HG03045 (cell line): ENCODE results near the gene RFC1.

Experiments used
- ATAC-seq: cut with Tn5 transposase; IDR thresholded peaks from one replicate; pipeline ENCODE4 v1.9.1; 2021; ENCODE audit warnings: mild to moderate bottlenecking, moderate library complexity; ENCODE audit not compliant: unreplicated experiment

The RFC1 gene

DNA sequence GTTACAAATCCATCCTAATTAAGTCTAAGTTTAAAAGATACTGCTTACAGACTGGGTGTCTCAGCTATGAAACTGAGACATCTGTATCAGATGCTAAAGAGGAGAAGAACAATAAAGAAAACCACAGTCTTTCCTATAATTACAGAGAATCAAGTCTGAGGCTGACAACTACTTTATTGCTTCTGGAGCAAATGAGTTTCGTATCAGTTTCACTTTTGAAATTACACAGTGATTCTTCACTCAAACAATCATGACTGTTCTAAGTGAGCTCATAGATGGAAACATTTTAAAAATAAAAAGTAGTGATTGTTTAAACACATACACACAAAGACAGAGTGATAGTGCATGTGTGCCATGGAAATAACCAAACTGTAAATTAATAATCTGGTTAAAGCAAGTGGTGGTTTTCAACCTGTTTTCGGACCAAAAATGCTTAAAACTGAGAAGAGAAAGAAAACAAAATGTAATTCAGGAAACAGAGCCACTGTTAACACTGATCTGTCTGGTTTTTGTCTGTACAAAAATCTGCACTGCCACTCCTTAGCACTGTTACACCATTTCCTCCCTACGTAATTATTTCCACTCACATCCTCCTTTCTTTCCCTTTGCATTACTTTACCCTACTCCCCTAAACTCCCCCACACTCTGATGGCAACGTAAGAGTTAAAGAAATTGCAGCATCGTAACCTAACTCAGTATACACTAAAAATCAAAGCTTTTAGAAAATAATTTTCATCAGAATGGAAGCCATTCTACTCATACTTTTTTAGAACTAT is 12.5 kb downstream of the RFC1 start:
- ATAC-seq, result peak; percentile 71

DNA sequence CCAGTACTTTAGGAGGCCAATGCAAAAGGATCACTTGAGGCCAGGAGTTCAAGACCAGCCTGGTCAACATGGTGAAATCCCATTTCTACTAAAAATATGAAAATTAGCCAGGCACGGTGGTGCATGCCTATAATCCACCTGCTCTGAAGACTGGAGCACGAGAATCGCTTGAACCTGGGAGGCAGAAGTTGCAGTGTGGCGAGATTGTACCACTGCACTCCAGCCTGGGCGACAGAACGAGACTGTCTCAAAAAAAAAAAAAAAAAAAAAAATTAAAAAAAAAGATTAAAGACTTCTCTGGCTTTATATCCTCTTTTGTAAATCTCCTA is 13.0 kb downstream of the RFC1 start:
- ATAC-seq, result peak; percentile 10

DNA sequence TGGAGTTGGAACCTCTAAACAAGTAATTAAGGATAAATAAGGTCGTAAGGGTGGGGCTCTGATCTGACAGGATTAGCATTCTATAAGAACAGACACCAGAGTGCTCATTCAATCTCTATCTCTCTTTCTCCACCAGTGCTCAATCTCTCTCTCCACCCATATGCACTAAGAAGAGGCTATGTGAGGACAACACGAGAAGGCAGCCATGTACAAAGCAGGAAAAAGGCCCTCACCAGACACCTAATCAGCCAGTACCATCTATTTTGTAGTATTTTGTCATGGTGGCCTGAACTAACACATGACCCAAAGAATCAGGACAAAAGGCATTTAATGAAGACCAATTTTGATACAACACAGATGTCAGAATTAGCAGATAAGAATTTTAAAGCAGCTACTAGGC is 16.8 kb downstream of the RFC1 start:
- ATAC-seq, result no peak

DNA sequence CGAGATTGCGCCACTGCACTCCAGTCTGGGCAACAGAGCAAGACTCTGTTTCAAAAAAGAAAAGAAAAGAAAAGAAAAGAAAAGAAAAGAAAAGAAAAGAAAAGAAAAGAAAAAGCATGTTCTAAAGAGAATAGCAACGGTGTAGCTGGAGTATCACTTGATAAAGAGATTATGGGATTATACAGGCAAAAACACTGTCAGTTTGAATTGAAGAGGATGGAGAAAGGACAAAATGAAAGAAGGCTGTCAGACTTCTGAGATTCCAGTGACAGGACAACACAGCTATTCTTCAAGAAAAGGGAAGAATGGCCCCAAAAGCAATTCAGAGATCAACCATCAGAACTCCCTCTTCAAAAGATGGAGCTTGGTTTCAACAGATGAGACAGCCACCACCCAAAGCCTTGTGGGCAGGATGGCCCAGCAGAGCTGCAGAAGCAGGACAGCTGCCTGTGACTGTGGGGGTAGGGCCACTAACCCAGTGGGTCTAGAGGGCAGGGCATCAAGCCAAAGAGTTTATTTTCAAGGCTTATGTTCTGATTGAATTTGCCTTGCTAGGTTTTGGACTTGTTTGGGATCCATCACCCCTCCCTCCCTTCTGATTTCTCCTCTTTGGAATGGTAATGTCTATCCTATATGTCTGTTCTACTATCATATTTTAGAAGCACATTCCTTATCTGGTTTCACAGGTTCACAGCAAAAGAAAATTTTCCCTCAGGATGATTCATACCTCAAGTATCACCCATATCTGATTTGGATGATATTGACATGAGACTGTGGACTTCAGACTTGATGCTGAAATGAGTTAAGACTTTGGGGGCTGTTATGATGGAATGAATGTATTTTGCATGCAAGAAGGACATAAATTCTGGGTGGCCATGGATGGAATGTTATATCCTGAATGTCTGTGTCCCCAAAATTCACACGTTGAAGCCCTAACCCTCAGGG is 17.5 kb downstream of the RFC1 start:
- ATAC-seq, result no peak

DNA sequence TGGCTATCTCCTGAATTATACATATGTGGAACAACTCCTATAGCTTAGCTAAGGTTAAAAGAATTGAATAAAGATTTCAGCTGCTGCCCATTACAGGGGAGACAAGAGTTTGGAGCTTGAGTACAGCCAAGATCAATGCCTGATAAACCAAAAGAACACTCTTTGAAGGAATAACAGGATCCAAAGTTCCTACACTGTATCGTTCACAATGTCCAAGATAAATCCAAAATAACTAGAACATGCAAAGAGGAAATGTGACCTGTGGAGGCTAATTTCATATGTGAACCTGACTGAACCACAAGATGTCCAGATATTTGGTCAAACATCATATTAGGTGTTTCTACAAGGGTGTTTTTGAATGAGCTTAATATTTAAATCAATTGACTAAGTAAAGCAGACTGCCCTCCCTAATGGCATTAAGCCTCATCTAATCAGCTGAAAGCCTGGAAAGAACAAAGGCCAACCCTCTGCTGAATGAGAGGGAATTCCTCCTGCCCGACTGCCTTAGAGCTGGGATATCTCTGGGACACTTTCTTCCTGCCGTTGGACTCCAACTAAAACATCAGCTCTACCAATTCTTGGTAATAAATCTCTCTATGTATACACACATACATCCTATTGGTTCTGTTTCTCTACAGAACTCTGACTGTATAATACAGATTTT is 19.2 kb downstream of the RFC1 start:
- ATAC-seq, result no peak

DNA sequence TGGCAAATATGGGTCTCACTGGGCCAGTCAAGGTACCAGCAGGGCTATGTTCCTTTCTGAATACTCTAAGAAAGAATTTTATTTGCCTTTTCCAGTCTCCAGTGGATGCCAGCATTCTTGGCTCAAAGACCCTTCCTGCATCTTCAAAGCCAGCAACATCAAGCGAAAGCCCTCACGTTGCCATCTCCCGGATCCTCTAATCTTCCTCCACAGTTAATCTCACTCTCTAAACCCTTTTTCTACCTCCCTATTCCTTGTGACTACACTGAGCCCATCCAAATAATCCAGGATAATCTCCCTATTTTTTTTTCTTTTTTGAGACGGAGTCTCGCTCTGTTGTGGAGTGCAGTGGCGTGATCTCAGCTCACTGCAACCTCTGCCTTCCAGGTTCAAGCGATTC is 23.4 kb downstream of the RFC1 start:
- no peak for ATAC-seq

DNA sequence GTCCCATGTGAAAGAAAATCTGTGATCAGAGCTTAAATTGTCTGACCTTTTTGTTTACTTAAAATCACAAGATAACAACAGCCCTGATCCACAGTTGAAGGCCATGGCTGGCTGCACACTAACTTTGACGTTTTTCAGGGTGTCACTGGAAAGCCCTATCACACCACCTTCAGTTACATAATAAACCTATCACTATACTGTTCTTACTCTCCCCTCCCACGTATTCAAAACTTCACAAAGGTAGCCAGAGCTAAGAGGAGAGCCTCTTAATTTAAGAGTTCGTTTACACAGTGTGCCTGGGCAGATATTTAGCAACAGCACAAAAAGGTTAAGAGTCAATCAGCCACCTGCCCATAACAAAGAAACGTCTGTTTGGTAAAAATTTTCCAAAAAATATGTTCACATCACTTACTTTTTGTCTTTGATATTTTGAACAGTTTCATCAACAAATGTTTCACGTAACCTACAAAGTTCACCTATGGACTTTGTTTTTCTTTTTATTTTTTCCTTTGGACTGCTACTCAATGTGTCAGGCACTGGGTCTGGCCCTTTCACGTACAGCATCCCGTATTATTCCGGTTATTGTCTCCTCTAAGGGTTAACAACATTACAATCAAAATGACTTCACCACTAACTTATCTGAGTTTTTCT is 25.0 kb downstream of the RFC1 start:
- no peak for ATAC-seq

DNA sequence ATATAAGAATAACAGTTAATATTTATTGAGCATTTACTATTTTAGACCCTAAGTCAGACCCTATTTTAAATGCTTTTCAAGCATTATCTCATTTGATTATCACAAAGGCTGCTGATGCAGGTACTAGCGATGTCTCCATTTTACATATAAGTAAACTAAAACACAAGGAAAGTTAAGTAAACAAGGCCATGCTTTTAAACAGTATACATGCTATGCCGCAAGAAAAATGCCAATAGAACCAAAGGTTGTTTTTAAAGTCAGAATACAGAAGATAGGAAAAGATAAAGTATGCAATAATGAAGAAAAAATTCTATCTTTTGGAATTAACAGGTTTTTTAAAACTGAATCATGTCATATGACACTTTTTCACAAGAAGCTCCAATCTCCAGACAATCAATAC is 26.2 kb downstream of the RFC1 start:
- ATAC-seq, result no peak

DNA sequence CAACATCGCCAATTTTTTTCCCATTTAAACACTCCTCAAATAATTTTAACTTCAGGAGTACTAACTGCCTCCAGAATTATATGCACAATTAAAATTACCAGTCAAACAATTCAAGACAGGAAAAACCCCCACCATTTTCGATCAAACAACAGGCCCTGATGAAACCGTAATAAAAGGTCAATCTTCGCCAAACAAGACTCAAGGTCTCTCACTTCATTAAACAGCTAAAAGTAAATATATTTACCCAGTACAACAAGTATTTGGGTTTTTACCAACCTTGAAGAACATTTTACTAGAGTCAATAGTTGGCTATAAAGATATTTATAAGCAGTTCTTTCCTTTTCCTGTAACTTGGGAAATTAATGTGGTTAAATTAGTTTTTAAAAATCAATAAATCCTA is 28.3 kb downstream of the RFC1 start:
- no peak for ATAC-seq

DNA sequence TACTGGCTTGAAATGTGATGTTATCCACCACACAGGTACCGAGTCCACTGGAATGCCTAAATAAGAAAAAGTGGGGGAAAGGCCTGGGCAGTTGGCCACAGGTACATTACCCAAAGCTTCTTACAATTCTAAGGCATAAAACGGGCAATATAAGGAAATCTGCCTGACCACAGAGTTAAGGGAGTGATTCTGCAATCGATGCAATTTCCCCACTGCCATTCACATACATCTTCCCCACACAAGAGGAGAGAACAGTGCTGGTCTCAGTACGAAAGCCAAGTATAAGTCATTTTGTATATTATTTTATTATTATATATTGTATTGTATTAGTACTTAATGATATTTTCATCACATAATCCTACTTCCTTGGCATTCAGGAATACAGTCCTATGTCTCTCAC is 30.6 kb downstream of the RFC1 start:
- no peak for ATAC-seq

DNA sequence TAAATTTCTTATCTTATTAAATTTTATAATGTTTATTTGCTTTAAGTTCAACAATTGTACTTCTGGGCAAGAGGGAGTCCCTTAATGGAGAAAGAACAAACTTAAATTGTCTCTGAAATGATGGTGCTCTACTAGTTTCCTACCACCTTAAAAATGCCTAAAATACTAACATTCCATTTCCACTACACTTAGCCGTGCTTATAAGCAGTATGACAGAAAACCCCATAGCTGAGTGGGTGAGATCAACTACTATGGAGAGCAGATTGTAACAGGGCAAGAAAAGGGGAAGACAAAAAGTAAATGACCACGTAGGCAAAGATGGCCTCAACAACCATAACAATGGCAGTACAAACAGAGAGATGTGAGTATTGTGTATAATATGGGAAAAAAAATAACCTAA is 35.0 kb downstream of the RFC1 start:
- no peak for ATAC-seq

DNA sequence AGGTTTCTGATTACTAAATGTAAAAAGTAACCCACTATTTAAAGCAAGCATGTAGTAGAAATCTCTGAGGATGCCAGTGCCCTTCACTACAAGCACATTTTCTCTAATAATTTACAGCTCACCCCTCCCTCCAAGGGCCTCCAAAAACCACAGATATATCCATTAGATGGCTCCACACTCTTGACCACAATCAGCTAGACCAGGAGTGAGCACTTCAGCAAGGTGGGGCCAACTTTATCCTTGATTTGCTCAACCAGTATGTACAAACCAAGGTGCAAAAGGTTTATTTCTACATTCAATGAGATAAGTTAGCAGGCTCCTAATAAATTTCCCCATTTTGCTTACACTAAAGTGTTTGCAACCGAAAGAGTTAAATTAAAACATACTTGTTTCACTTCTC is 35.8 kb downstream of the RFC1 start:
- no peak for ATAC-seq

DNA sequence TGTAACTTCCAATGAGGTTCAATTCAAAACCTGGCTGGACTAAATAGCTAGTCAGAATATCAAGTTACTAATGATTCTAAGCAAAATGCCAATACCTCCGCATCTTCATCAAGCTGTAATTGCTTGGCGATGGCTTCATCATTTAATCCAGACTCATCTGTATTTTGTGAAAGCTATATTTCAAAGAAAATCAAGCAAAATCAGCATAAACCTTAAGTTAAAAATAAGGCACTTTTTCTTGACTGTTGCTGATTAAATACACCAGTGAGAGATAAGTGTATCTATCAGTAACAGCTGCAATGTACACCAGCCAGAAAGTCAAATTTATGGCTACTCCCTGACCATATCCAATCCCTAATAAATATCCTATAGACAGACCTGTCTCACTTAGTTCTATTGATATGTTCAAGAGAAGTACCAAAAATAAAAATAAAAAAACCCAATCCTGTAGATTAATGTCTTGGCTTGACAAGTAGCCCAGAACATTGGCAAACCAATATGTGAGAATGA is 39.6 kb downstream of the RFC1 start:
- no peak for ATAC-seq

DNA sequence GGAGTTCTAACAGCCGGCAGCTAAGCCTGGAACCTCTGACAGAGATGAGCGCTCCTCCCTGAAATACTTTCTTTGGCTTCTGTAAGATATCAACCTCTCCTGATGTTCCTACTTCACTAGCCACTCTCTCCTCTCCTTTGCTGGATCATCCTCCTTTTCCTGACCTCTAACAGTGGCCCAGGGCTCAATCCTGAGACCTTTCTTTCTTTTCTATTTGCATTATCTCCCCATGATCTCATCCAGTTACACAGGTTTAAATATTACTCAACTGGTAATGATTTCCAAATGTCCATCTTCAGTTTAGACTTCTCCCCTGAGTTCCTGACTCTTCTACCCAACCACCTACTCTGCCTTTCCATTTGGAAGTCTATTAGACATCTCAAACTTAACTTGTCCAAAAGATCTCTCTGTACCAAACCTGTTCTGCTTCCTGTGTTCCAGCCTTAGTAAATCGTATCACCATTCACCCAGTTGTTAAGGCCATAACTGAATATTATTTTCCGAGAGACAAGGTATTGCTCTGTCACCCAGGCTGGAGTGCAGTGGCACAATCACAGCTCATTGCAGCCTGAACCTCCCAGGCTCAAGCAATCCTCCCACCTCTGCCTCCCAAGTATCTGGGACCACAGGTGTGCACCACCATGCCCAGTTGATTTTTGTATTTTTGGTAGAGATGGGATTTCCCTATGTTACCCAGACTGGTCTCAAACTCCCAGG is 41.1 kb downstream of the RFC1 start:
- ATAC-seq, result no peak

DNA sequence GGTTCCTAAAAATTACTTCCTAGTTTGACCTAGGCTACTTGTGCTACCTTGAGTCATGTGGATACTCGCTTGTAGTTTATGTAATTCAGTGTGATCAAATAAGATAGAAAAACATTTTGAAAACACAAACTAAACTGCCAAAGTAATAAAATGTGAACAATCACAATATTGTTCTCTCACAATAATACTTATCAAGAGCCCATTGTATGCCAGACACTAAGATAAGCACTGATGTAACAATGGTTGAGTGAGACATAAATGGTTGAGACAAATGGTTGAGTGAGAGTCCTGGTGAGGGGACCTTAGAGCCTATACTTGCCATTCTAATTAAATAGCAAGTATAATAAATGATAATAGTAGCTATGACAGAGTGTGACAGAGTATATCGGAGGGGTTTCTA is 41.7 kb downstream of the RFC1 start:
- no peak for ATAC-seq

DNA sequence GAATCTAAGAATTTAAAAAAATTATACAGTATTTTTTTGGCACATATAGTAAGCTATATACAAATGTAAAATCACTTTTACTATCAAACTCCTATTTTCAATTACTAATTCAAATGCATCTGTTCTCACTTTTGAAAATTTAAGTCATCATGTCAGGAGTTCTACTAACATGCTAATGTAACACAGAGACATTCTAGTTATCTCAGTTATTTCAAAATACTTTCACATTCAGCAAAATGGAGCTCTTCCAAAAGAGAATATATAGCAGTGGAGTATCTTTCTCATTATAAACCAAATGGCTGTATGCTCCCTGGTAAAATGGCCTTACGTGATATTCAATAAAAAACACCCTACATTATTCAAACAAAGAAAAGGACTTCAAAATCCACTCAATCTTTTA is 42.3 kb downstream of the RFC1 start:
- ATAC-seq, result no peak

DNA sequence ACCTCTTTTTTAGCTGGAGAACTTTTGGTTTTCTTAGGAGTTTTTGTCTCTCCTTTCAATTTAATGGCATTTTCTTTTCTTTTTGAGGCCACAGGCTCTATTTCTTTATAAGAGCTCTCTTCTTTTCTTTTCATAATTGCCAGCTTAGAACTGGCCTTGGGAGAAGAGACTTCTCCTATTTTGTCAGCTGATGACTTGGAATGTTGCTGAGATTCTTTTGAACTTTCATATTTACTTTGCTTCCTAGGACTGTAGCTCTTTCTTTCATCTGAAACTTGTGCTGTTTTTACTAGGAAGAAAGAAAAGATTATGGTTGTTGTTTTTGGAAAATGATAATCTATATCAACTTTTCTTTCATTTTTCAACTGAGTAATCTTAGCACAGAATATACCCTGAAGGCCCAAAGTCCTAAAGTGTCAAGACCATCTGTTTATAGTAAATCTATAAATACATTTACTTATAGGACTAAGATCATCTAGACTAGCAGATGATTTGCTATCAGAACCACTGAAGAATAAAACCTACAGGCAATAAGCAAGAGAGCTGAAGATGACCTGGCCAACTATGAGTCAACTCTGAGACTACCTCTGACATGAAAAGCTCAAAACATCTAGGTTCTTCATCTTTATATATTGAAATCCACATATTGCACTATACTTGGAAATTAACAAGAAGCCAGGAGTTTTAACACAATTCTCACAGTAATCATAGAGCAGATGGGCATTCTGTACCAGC is 45.6 kb downstream of the RFC1 start:
- no peak for ATAC-seq

DNA sequence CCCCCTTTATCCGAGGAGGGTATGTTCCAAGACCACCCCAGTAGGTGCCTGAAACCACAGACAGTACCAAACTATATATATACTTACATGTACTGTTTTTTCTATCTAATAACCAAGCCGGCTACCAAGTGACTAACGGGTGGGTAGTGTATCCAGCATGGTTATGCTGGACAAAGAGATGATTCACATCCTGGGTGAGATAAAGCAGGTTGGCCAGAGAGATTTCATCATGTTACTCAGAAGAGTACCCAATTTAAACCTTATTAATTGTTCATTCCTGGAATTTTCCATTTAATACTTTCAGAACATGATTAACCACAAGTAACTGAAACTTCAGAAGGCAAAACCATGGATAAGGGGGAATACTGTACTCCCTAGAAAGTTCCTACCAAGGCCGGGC is 46.5 kb downstream of the RFC1 start:
- no peak for ATAC-seq

DNA sequence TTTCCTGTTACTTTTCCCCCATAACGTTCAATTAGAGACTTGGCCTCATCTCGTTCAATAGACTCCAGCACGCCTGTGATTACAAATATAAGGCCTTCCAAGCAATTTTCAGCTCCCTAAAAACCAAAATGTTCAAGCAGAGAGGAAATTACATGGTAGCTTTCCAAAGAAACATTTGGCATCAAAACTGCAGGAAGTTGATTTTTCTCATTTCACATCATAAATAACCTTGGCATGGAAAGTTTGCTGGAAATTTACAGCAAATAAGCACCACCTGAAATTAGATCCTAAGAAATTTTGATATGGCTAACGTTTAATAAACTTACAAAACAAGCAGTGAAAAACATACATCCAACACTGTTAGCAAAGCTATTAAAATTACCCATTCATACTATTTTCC is 53.3 kb downstream of the RFC1 start:
- no peak for ATAC-seq

DNA sequence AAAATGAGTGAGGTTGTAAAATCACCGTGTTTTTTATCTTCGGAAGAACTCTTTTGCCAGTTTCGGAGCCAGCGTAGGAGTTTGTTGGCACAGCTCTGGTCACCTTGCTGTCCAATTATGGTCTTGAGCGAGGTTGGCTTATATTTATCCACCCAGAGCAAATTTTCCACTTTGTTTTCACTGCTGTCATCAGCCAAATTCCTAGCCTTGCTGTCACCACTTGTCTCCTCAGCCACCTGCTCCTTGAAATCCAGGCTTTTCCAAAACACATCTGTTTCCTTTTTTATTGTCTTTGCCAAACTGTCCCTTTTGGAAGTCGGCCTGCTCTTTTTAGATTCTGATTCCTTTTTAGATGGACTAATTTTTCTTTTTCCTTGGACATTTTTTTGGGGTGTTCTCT is 57.6 kb downstream of the RFC1 start:
- no peak for ATAC-seq
